Calu3 (cell line): Measurements from ENCODE around the gene CHD9. TPM values are rescaled to one million over a fixed set of nuclear protein-coding genes. Genes with fewer than 3 reads are reported as not detected.
"Not testable (repeated sequence)": the region's sequence is repeated elsewhere in the genome, so short reads cannot be mapped to it uniquely, and the experiment has no call there.

Experiments used
- BruUV-seq: library from RNA; stranded (reverse); fragments of 400-500 nt; replicated peaks from 2 replicates; lab custom pipeline; 2021; lab: Mats Ljungman, UMichigan
- CTCF ChIA-PET: fragments of 300-600 bp; sonication (Branson Sonifier 250); formaldehyde crosslinking; loops from one replicate; lab custom pipeline; 2022; ENCODE audit warnings: antibody characterized with exemption; lab: Charles Lee
- DNase-seq: peaks from one replicate; pipeline ENCODE4 v3.0.0; 2022
- H3K27ac Mint-ChIP-seq: one replicate; pipeline ENCODE4 v1.8.0; 2022; ENCODE audit warnings: mixed read lengths; ENCODE audit not compliant: unreplicated experiment
- H3K27me3 Mint-ChIP-seq: one replicate; pipeline ENCODE4 v1.8.0; 2022; ENCODE audit warnings: mixed read lengths; ENCODE audit not compliant: unreplicated experiment
- H3K36me3 Mint-ChIP-seq: one replicate; pipeline ENCODE4 v1.8.0; 2022; ENCODE audit warnings: mild to moderate bottlenecking, moderate library complexity, mixed read lengths; ENCODE audit not compliant: insufficient read depth, unreplicated experiment
- H3K4me1 Mint-ChIP-seq: one replicate; pipeline ENCODE4 v1.8.0; 2022; ENCODE audit warnings: mild to moderate bottlenecking, low read depth, mixed read lengths; ENCODE audit not compliant: unreplicated experiment
- H3K4me3 Mint-ChIP-seq: one replicate; pipeline ENCODE4 v1.8.0; 2022; ENCODE audit warnings: mild to moderate bottlenecking, low read depth, moderate library complexity, mixed read lengths; ENCODE audit not compliant: unreplicated experiment
- H3K9me3 Mint-ChIP-seq: one replicate; pipeline ENCODE4 v1.8.0; 2022; ENCODE audit warnings: low read depth, mixed read lengths; ENCODE audit not compliant: unreplicated experiment
- intact Hi-C: fragments of 100-400 bp; cut with micrococcal nuclease; formaldehyde crosslinking; loops from one replicate; pipeline ENCODE4 v1.10.0; 2022; ENCODE audit not compliant: unreplicated experiment
- total RNA-seq: library from RNA; stranded (reverse); gene quantifications from 2 replicates; pipeline ENCODE4 v1.2.3, GENCODE V29; 2022
- TF ChIP-seq, protein P1 (sequence below): fragments of 200-600 bp; IDR thresholded peaks from one replicate; pipeline ENCODE4 v1.8.0; 2022; ENCODE audit warnings: antibody characterized with exemption; ENCODE audit not compliant: unreplicated experiment

The CHD9 gene
- total RNA-seq, 1 experiment from 2014 or later: 69.5 TPM

DNA sequence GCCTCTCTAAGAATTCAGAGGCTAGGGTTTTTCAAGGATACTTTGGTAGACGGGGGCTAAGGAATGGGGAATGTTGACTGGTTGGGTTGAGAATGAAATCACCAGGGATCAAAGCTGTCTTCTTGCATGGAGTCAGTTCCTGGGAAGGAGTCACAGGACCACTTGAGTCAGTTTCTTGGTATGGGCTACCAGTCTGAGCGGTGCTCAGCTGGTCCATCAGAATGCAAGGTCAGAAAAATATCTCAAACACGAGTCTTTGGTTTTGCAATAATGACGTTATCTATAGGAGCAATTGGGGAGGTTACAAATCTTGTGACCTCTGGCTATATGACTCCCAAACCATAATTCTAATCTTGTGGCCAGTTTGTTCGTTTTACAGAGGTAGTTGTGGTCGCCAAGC lies 20.5 kb upstream of the CHD9 start:
- Mint-ChIP-seq H3K36me3 (no peaks in the 10 kb centered on the region), H3K27me3 (no peaks in the 10 kb centered on the region), H3K9me3 (peaks cover 9% of the 10 kb centered on the region), H3K27ac (no peak overlapping the region), H3K4me1 (peaks cover 13% of the 10 kb centered on the region), H3K4me3 (no peak overlapping the region)
- CTCF ChIA-PET: interaction anchor here (0.6 kb wide), 1 partner anchor 268 kb away, joined by 4 read pairs; no protein-coding TSS in a partner anchor
- intact Hi-C loops: no loop called here
- no TSS peak for BruUV-seq
- TF ChIP-seq, protein P1, sequence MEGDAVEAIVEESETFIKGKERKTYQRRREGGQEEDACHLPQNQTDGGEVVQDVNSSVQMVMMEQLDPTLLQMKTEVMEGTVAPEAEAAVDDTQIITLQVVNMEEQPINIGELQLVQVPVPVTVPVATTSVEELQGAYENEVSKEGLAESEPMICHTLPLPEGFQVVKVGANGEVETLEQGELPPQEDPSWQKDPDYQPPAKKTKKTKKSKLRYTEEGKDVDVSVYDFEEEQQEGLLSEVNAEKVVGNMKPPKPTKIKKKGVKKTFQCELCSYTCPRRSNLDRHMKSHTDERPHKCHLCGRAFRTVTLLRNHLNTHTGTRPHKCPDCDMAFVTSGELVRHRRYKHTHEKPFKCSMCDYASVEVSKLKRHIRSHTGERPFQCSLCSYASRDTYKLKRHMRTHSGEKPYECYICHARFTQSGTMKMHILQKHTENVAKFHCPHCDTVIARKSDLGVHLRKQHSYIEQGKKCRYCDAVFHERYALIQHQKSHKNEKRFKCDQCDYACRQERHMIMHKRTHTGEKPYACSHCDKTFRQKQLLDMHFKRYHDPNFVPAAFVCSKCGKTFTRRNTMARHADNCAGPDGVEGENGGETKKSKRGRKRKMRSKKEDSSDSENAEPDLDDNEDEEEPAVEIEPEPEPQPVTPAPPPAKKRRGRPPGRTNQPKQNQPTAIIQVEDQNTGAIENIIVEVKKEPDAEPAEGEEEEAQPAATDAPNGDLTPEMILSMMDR: no peak
- DNase-seq: no peak

DNA sequence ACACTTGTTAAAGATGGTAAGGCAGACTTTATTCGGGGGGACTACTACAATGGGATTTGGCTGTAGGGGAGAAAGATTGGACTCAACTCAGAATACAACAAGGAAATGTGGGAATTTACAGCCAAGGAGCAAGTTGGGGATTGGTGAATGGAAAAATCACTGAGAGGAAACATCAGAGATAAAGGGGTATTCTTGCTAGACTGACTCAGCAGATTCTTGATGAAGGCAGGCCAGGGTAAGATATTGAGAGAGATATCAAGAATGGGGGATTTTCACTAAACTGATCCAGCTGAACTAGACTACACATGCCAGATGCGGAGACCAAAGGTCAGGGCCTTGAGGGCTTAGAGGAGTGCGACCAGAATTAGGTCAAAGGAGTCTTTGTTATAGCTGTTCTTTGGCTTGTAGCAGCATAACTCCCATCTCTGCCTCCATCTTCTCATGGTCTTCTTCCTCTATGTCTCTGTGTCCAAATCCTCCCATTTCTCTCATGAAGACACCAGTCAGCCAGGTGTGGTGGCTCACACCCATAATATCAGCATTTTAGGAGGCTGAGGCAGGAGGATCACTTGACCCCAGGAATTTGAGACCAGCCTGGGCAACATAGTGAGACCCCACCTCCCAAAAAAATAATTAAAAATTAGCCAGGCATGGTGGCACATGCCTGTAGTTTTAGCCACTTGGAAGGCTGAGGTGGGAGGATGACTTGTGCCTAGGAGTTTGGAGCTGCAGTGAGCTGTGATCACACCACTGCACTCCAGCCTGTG lies 19.4 kb upstream of the CHD9 start:
- CTCF ChIA-PET: no interaction called here
- H3K36me3 Mint-ChIP-seq: no peaks in the 10 kb centered on the region
- TF ChIP-seq, protein P1: no peak
- H3K4me1 Mint-ChIP-seq: peaks cover 14% of the 10 kb centered on the region
- no peak overlapping the region for H3K27ac Mint-ChIP-seq
- intact Hi-C loops: no loop called here
- no peak overlapping the region for H3K4me3 Mint-ChIP-seq
- BruUV-seq: no TSS peak
- DNase-seq: no peak
- no peaks in the 10 kb centered on the region for H3K27me3 Mint-ChIP-seq
- peaks cover 9% of the 10 kb centered on the region for H3K9me3 Mint-ChIP-seq

DNA sequence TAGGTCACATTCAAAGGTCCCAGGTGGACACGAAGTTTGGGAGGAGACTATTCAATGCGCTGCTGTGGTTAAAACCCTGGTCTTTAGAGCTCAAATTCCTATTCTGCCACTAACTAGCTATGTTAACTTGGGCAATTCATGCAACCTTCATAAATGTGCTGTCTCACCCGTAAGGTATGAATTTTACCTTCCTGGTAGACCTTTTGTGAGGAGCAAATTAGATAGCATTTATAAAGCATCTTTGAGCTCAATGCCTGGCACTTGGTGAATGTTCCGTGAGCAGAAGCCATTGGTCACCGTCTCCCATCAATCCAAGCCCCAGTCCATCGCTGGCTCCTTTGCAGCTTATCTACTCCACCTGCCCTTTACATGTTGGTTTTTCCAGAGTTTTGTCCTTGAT lies 18.7 kb upstream of the CHD9 start:
- peaks cover 13% of the 10 kb centered on the region for H3K9me3 Mint-ChIP-seq
- TF ChIP-seq, protein P1: no peak
- H3K4me1 Mint-ChIP-seq: peaks cover 19% of the 10 kb centered on the region
- no peak overlapping the region for H3K4me3 Mint-ChIP-seq
- no peak overlapping the region for H3K27ac Mint-ChIP-seq
- intact Hi-C loops: no loop called here
- BruUV-seq: no TSS peak
- no peaks in the 10 kb centered on the region for H3K27me3 Mint-ChIP-seq
- H3K36me3 Mint-ChIP-seq: no peaks in the 10 kb centered on the region
- no peak for DNase-seq
- CTCF ChIA-PET: no interaction called here

DNA sequence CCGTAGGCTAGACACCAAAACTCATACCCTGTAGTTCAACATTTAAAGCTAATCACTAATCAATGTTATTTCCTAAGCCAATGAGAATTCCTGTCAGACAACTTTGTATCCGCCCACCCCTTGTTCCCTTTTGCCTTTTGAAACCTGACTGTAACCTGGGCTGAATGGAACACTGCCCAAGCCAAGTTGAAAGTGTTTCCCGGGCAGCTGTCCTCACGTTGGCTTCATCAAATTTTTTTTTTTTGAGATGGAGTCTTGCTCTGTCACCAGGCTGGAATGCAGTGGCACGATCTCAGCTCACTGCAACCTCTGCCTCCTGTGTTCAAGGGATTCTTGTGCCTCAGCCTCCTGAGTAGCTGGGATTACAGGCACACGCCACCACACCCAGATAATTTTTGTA lies 18.1 kb upstream of the CHD9 start:
- BruUV-seq, H3K4me3 Mint-ChIP-seq, H3K27ac Mint-ChIP-seq, H3K27me3 Mint-ChIP-seq, intact Hi-C loops, DNase-seq, H3K36me3 Mint-ChIP-seq, CTCF ChIA-PET: not testable (repeated sequence)
- Mint-ChIP-seq H3K4me1 (peaks cover 13% of the 10 kb centered on the region), H3K9me3 (peaks cover 13% of the 10 kb centered on the region)

DNA sequence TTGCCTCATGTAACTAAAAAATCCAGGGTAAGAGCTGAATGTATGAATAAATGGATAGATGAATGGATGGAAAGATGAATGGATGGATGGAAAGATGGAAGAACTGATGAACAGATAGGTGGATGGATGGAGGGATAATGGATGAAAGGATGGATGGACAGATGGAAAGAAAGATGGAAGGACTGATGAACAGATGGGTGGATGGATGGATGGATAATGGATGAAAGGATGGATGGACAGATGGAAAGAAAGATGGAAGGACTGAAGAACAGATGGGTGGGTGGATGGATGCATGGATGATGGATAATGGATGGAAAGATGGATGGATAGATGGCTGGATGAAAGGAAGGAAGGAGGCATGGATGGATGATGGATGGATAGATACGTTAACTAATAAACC lies 14.0 kb upstream of the CHD9 start:
- H3K4me3 Mint-ChIP-seq: no peak overlapping the region
- TF ChIP-seq, protein P1: no peak
- CTCF ChIA-PET: interaction anchor here (0.7 kb wide), 1 partner anchor 795 kb away, joined by 3 read pairs; no protein-coding TSS in a partner anchor
- no TSS peak for BruUV-seq
- H3K4me1 Mint-ChIP-seq: peaks cover 43% of the 10 kb centered on the region
- H3K27me3 Mint-ChIP-seq: no peaks in the 10 kb centered on the region
- no peak overlapping the region for H3K27ac Mint-ChIP-seq
- H3K9me3 Mint-ChIP-seq: peaks cover 4% of the 10 kb centered on the region
- intact Hi-C loops: no loop called here
- H3K36me3 Mint-ChIP-seq: peaks cover 10% of the 10 kb centered on the region
- no peak for DNase-seq
